GM18508 (cell line): Measurements from ENCODE around the gene TBPL1.
"Not testable (repeated sequence)": the region's sequence is repeated elsewhere in the genome, so short reads cannot be mapped to it uniquely, and the experiment has no call there.

Source experiments
- ATAC-seq: cut with Tn5 transposase; IDR thresholded peaks from one replicate; pipeline ENCODE4 v1.9.1; 2021; ENCODE audit warnings: moderate number of reproducible peaks; ENCODE audit not compliant: insufficient read depth, unreplicated experiment

Gene TBPL1

GRCh38 chr6:133969921-133970295 is 16.9 kb downstream of the TBPL1 start:
- no peak for ATAC-seq

DNA sequence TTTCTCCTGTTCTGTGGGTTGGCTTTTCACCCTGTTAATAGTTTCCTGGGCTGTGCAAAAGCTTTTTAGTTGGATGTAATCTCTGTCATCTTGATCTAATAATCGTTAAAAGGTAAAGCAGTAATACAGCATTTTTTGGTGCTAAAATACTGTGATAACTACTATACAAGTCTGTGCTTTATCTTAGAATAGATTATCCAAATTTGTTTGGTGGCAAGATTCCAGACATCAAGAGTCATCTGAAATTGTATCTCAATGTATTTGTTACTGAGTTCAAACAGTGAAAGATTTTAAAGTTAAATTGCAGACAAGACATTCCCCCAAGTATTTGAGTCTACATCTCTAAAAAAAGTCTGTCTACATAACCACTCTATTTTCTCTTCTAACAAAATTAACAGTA is 18.8 kb downstream of the TBPL1 start:
- ATAC-seq, result no peak

- ATAC-seq, result no peak
Observed at GRCh38 chr6:133972388-133972787, 19.4 kb downstream of the TBPL1 start.

- ATAC-seq, result no peak
Observed at GRCh38 chr6:133973109-133973971, 20.3 kb downstream of the TBPL1 start.

DNA sequence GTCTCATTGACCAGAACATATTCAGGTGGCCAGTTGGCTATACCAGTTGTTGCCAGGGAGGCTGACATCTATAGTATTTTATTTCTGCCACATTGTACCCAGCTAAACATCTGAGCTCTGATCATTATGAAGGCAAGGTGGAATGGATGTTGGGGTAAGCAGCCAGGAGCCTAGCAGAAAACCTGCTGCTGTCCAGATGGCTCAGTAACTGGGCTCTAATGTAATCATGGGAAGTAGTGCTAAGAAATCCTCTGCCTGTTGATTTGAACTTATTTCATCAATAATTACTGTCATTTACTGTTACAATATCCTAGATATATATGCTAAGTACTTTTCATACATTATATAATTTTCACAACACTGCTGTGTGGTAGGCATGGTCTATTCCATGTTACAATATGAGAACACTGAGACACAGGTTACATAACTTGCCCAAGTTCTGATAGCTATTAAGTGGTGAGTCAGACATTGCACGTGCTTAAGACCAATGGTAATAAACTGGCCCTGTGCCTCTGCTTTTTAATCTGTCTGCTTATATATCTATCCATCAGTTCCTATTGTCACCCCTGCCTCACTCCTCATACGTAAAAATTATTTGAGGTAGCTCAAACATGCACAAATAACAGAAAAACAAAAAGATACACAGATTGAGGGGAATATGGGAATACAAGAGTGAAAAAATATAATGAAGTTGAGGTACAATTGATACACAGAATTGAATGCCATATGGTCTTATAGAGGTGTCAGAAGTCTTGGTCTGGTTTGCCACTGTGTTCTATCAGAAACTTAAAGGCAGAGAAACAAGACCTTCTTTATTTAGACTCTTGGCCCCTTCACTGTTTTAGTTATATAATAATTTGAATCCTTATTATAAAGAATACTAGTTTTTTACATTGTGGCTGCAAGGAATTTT is 25.2 kb downstream of the TBPL1 start:
- ATAC-seq, result no peak

DNA sequence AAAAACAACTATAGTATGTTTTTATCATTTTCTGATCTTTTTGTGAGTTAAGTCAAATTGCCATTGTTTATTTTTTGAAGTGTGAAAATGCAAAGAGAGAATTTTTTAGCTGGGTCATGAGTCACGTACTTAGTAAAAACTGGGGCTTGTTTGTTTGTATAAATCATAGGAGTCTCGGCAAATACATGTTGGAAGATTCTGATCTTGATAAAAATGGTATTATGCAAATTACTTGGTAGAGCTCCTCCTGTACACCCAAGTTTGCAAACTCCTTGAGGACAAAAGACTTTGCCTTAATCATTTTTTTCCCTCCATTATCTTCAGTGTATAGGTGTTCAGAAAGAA is 25.8 kb downstream of the TBPL1 start:
- no peak for ATAC-seq

DNA sequence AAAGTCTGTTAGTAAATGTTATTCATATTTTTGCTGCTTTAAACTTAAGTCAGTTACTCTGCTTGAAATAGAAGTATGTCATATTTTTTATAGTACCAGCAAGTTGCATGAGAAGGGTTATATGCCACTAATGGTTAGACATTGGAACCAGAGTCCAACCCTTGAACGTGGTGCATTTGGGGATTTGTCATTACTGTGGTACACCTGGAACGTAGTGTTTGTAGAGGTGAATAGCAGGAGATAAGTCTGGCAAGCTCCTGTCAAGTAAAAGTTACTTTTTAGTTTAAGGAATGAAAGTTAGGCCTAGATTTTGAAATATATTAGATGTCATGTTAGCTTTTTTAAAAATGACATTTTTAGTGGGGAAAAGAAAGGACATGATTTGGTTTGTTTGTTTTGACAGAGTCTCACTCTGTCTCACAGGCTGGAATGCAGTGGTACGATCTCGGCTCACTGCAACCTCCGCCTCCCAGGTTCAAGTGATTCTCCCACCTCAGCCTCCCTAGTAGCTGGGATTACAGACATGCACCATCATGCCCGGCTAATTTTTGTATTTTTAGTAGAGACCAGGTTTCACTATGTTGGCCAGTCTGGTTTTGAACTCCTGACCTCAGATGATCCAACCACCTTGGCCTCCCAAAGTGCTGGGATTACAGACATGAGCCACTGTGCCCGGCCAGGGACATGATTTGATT is 26.4 kb downstream of the TBPL1 start:
- not testable (repeated sequence) for ATAC-seq

- no peak for ATAC-seq
Observed at GRCh38 chr6:133980168-133980567, 27.1 kb downstream of the TBPL1 start.

GRCh38 chr6:133983099-133983939 is 30.3 kb downstream of the TBPL1 start:
- no peak for ATAC-seq

- ATAC-seq, result no peak
Observed at GRCh38 chr6:133985970-133986369, 32.9 kb downstream of the TBPL1 start.

- no peak for ATAC-seq
Observed at GRCh38 chr6:133986942-133987341, 33.9 kb downstream of the TBPL1 start.

DNA sequence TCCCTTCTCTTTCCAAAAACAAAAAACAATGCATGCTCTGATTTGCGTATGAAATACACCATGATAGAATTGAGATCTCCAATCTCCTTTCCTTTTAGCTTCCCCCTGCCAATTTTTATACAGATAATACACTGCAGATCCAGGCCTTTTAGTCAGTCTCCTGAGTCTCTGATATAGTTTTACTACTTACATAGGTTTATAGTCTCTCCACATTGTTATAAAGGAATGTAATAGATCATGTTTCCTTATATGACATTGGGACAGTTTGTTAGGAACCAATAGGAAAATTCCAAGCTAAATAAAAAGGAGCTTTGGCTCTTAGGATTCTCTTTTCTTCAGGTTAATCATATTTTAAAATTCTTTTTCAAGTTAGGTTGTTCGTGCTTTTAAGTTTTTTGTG is 36.5 kb downstream of the TBPL1 start:
- ATAC-seq, result no peak

DNA sequence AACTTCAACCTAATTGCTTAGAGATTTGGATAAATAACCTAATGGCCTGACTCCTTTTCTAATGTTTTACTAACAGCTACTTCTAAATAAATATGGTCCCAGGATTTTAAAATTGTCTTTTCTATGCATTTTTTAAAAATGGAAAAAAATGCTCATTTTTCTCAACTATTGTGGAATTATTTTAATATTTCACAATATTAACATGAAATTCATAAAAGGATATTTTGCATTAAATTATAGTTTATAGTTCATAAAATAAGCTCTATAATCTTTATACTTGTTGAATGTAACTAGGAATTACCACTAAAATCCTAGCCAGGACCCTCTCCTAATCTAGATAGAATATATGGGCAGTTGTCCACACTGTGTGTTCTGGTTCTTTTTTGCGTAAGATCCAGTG is 37.3 kb downstream of the TBPL1 start:
- ATAC-seq, result no peak

- no peak for ATAC-seq
Observed at GRCh38 chr6:133991096-133991593, 38.1 kb downstream of the TBPL1 start.

- no peak for ATAC-seq
Observed at GRCh38 chr6:133992992-133993680, 40.1 kb downstream of the TBPL1 start.

GRCh38 chr6:133995296-133995695 is 42.3 kb downstream of the TBPL1 start:
- ATAC-seq, result no peak

GRCh38 chr6:133995758-133996157 is 42.7 kb downstream of the TBPL1 start:
- ATAC-seq, result no peak

GRCh38 chr6:133997267-133997666 is 44.2 kb downstream of the TBPL1 start:
- no peak for ATAC-seq

DNA sequence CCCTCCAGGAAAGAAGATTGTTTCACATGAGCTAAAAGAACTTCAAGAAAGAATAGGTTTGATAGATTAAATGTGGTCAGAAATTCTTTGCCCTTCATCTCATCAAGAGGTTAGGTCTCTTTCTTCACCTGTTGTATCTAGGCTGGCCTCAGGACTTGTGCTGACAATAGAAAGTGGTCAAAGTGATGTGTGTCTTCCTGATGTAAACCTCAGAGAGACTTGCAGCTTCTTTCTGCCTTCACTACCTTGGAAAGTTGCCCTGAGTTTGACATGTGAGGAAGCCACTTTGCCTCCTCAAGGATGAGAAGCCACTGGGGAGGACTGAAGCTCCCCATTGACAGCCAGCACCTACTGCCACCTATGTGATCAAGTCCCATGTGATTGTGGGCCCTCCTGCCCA is 46.3 kb downstream of the TBPL1 start:
- ATAC-seq, result no peak
